GM18861 (cell line): ENCODE results near the gene MYO7A.

Experiments used
- ATAC-seq: cut with Tn5 transposase; IDR thresholded peaks from one replicate; pipeline ENCODE4 v1.9.1; 2021; ENCODE audit not compliant: unreplicated experiment

Gene MYO7A

GRCh38 chr11:77127920-77128691 lies at the start of gene MYO7A:
TSS of gene MYO7A (plus strand) at chr11:77128246. CDS start at chr11:77130635, 2,389 bp downstream.
- no peak for ATAC-seq

GRCh38 chr11:77079666-77080065 lies 48.4 kb upstream of the MYO7A start:
- no peak for ATAC-seq

- no peak for ATAC-seq
These were observed 47.3 kb upstream of the MYO7A start for GRCh38 chr11:77080643-77081210.

- ATAC-seq, result no peak
These were observed 46.6 kb upstream of the MYO7A start for GRCh38 chr11:77081381-77081851.

- ATAC-seq, result no peak
These were observed 45.8 kb upstream of the MYO7A start for GRCh38 chr11:77081976-77082836.

- ATAC-seq, result no peak
These were observed 45.0 kb upstream of the MYO7A start for GRCh38 chr11:77082838-77083565.

GRCh38 chr11:77083566-77084245 lies 44.3 kb upstream of the MYO7A start:
- ATAC-seq, result no peak

- ATAC-seq, result no peak
These were observed 43.4 kb upstream of the MYO7A start for GRCh38 chr11:77084581-77085191.

GRCh38 chr11:77085652-77086051 lies 42.4 kb upstream of the MYO7A start:
- no peak for ATAC-seq

GRCh38 chr11:77086521-77087472 lies 41.2 kb upstream of the MYO7A start:
- ATAC-seq, result no peak

- no peak for ATAC-seq
These were observed 40.3 kb upstream of the MYO7A start for GRCh38 chr11:77087723-77088225.

- no peak for ATAC-seq
These were observed 39.6 kb upstream of the MYO7A start for GRCh38 chr11:77088236-77089003.

GRCh38 chr11:77089004-77089545 lies 39.0 kb upstream of the MYO7A start:
- no peak for ATAC-seq

GRCh38 chr11:77090046-77090372 lies 38.0 kb upstream of the MYO7A start:
- no peak for ATAC-seq

GRCh38 chr11:77090373-77091111 lies 37.5 kb upstream of the MYO7A start:
- no peak for ATAC-seq

GRCh38 chr11:77091146-77091940 lies 36.7 kb upstream of the MYO7A start:
- peak; percentile 87 for ATAC-seq
